Umbilical cord (tissue), 2 donors: ENCODE results near the gene CLCN7. TPM values are rescaled to one million over a fixed set of nuclear protein-coding genes. Genes with fewer than 3 reads are reported as not detected.

Source experiments
- DNase-seq: peaks from one replicate; pipeline ENCODE4 v3.0.0-alpha.2; 2015; ENCODE audit warnings: low spot score
- total RNA-seq: library from RNA; depleted of rRNA; stranded (reverse); fragments of >200 nt; gene quantifications from one replicate; pipeline ENCODE4 v1.2.3, GENCODE V29; 2014; ENCODE audit warnings: low replicate concordance; ENCODE audit not compliant: insufficient read depth

Gene CLCN7
- total RNA-seq, 1 donor from 2014 or later, result 35.2 TPM

DNA sequence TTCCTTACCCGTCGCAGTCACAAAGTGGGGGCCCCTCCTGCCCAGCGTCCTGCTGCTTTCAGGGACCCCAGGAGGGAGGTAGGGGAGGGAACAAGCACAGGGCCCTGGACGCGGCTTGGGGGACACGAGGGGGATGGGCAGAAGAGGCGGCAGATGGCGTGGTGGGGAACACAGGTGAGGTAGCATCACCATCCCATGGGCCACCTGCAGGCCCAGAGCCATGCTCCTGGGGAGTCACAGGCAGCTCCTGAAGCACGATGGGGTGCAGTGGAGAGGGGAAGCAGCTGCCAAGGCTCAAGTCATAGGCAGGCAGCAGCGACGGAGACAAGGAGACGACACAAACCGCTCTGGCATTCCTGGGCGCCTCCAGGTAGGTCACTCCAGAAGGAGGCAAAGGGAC, 71.1 kb downstream of the CLCN7 start:
- DNase-seq, result no peak

GRCh38 chr16:1403036-1403435, 71.8 kb downstream of the CLCN7 start:
- DNase-seq, result no peak

DNA sequence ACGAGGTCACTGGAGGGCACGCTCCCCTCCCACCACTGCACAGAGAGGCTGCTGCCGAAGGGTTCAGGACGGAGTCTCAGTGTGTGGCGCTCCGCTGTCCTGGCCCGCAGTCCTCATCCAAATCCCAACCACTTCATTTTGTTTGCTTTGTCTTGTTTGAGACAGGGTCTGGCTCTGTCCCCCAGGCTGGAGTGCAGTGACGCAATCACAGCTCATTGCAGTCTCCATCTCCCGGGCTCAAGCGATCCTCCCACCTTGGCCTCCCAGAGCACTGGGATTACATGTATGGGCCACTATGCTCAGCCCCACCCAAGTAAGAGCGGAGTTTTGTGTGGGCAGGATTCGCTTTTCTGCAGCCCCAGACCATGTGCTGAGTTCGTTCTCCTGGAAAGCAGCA, 73.1 kb downstream of the CLCN7 start:
- no peak for DNase-seq

- DNase-seq, result no peak
Measured at GRCh38 chr16:1401061-1401757, 73.6 kb downstream of the CLCN7 start.

GRCh38 chr16:1398826-1399581, 75.8 kb downstream of the CLCN7 start:
- no peak for DNase-seq

- DNase-seq, result no peak
Measured at GRCh38 chr16:1398351-1398750, 76.5 kb downstream of the CLCN7 start.

- DNase-seq, result no peak
Measured at GRCh38 chr16:1397779-1398178, 77.0 kb downstream of the CLCN7 start.

DNA sequence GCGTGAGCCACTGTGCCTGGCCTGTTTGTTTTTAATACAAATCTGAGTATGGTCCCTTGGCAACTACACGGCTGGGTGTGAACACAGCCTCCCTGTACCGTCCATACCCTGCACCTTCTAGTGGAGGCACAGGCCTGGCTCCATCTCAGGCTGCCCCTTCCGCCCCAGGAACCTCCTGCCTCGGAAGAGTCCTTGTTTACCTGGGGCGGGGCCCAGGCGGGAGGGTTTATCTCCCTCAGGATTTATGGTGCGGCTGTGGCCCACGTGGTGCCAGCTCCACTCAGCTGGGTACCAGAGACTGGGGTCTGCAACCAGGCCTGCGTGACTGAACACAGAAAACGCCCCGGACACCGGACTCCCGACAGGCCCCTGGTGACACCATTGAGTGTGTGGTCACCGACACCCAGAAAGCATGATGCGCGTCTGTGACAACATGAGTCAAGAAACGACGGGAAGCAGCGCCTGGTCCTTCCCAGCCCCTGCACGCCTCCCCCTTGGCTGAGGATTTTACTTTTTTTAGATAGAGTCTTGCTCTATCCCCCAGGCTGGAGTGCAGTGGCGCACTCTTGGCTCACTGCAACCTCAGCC, 79.3 kb downstream of the CLCN7 start:
- no peak for DNase-seq

Other genes with a start within 250 kb of the CLCN7 start
- gene TPSG1, start 249.8 kb downstream of the CLCN7 start, total RNA-seq, result not detected
- 1.9 TPM for gene TPSB2, start 244.8 kb downstream of the CLCN7 start, total RNA-seq
- 8.9 TPM for gene TPSAB1, start 234.3 kb downstream of the CLCN7 start, total RNA-seq
- gene TPSD1, start 219.0 kb downstream of the CLCN7 start, total RNA-seq, result not detected
- 47.4 TPM for gene UBE2I, start 165.4 kb downstream of the CLCN7 start, total RNA-seq
- 0.24 TPM for gene BAIAP3, start 141.4 kb downstream of the CLCN7 start, total RNA-seq
- 55.6 TPM for gene TSR3, start 123.2 kb downstream of the CLCN7 start, total RNA-seq
- 59.9 TPM for gene GNPTG, start 123.1 kb downstream of the CLCN7 start, total RNA-seq
- gene UNKL, start 60.3 kb downstream of the CLCN7 start, total RNA-seq, result 3.4 TPM
- 20.7 TPM for gene UQCC4, start 54.3 kb downstream of the CLCN7 start, total RNA-seq
- gene PERCC1, start 44.0 kb downstream of the CLCN7 start, total RNA-seq, result 3.1 TPM
- gene CCDC154, start 30.5 kb downstream of the CLCN7 start, total RNA-seq, result 0.48 TPM
- gene PTX4, start 13.9 kb upstream of the CLCN7 start, total RNA-seq, result not detected
- gene TELO2, start 18.3 kb upstream of the CLCN7 start, total RNA-seq, result 7.9 TPM
- gene TMEM204, start 58.6 kb upstream of the CLCN7 start, total RNA-seq, result 6.7 TPM
- gene IFT140, start 137.0 kb upstream of the CLCN7 start, total RNA-seq, result 17.1 TPM
- 6.0 TPM for gene CRAMP1, start 137.3 kb upstream of the CLCN7 start, total RNA-seq
- gene JPT2, start 203.3 kb upstream of the CLCN7 start, total RNA-seq, result 37.8 TPM
- gene MAPK8IP3, start 231.2 kb upstream of the CLCN7 start, total RNA-seq, result 60.2 TPM